ENCODE results near the gene PIK3CG. TPM values are rescaled to one million over a fixed set of nuclear protein-coding genes. Genes with fewer than 3 reads are reported as not detected.
"Not testable (repeated sequence)": the region's sequence is repeated elsewhere in the genome, so short reads cannot be mapped to it uniquely, and the experiment has no call there.

Gene PIK3CG
- total RNA-seq, 4 donors from 2014 or later, result 3.1 to 9.3 (median 7.2) TPM

- 79 to 82% methylated on average over 4 of the region's 4 CpGs for WGBS, 2 donors
- Histone ChIP-seq H3K4me1 (no peaks in the 10 kb centered on the region), H3K27me3 (no peaks in the 10 kb centered on the region), H3K9me3 (no peaks in the 10 kb centered on the region), H3K27ac (no peak overlapping the region), H3K36me3 (no peaks in the 10 kb centered on the region), H3K4me3 (no peak overlapping the region)
- TF ChIP-seq CTCF (IDR thresholded peaks at IDR 0.05), result no peak
- no peak for TF ChIP-seq EP300 (IDR thresholded peaks at IDR 0.05)
- TF ChIP-seq POLR2A (IDR thresholded peaks at IDR 0.05), result no peak
- DNase-seq (ENCODE audit: low spot score in 2 of 2), result no peak
Measured at GRCh38 chr7:106915873-106916272, 50.8 kb downstream of the PIK3CG start.

DNA sequence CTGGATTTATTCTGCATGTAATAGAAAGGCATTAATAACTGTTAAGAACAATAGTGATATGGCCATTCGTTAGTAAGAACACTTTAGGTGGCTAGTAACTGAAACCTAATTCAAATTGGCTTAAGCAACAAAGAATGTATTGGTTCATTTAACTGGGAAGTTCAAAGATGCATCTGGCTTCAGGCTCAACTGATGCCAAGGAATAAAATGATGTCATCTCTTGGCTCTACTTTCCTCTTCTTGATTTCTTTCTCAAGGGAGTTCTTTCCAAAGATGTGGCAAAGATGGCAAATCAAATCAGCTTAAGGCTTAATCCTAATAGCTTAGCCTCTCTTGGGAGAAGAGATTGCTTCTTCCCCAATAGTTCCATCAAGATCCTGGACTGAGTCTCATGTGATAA lies 51.6 kb downstream of the PIK3CG start:
- no peaks in the 10 kb centered on the region for H3K4me1 ChIP-seq
- H3K27ac ChIP-seq, result no peak overlapping the region
- DNase-seq (ENCODE audit: low spot score in 2 of 2), result no peak
- no peak for TF ChIP-seq CTCF (IDR thresholded peaks at IDR 0.05)
- no peak for TF ChIP-seq POLR2A (IDR thresholded peaks at IDR 0.05)
- TF ChIP-seq EP300 (IDR thresholded peaks at IDR 0.05), result no peak
- no peaks in the 10 kb centered on the region for H3K9me3 ChIP-seq
- H3K36me3 ChIP-seq, result no peaks in the 10 kb centered on the region
- H3K27me3 ChIP-seq, result no peaks in the 10 kb centered on the region
- no peak overlapping the region for H3K4me3 ChIP-seq
- WGBS, 2 donors, result 70 to 77% methylated on average over 1 of the region's 1 CpG

DNA sequence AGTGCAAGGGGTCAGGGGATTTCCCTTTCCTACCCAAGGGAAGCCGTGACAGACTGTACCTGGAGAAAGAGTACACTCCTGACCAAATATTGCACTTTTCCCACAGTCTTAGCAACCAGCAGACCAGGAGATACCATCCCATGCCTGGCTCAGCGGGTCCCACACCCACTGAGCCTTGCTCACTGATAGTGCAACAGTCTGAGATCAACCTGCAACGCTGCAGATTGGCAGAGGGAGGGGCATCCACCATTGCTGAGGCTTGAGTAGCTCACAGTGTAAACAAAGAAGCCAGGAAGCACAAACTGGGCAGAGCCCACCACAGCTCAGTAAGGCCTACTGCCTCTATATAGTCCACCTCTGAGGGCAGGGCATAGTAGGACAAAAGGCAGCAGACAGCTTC lies 53.9 kb downstream of the PIK3CG start:
- no peak overlapping the region for H3K4me3 ChIP-seq
- TF ChIP-seq EP300 (IDR thresholded peaks at IDR 0.05) (no peak), CTCF (IDR thresholded peaks at IDR 0.05) (no peak), POLR2A (IDR thresholded peaks at IDR 0.05) (no peak)
- no peaks in the 10 kb centered on the region for H3K36me3 ChIP-seq
- DNase-seq (ENCODE audit: low spot score in 2 of 2), result no peak
- H3K4me1 ChIP-seq, result no peaks in the 10 kb centered on the region
- no peak overlapping the region for H3K27ac ChIP-seq
- no peaks in the 10 kb centered on the region for H3K9me3 ChIP-seq
- H3K27me3 ChIP-seq, result no peaks in the 10 kb centered on the region
- 86 to 90% methylated on average over 3 of the region's 3 CpGs for WGBS, 2 donors

DNA sequence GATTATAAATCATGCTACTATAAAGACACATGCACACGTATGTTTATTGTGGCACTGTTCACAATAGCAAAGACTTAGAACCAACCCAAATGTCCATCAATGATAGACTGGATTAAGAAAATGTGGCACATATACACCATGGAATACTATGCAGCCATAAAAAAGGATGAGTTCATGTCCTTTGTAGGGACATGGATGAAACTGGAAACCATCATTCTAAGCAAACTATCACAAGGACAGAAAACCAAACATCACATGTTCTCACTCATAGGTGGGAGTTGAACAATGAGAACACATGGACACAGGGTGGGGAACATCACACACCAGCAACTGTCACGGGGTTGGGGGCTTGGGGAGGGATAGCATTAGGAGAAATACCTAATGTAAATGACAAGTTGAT lies 59.4 kb downstream of the PIK3CG start:
- not testable (repeated sequence) for H3K4me3 ChIP-seq; H3K27me3 ChIP-seq; H3K27ac ChIP-seq; H3K4me1 ChIP-seq; H3K36me3 ChIP-seq; H3K9me3 ChIP-seq; DNase-seq (ENCODE audit: low spot score in 2 of 2)
- WGBS, 2 donors, result 73 to 82% methylated on average over 2 of the region's 2 CpGs

DNA sequence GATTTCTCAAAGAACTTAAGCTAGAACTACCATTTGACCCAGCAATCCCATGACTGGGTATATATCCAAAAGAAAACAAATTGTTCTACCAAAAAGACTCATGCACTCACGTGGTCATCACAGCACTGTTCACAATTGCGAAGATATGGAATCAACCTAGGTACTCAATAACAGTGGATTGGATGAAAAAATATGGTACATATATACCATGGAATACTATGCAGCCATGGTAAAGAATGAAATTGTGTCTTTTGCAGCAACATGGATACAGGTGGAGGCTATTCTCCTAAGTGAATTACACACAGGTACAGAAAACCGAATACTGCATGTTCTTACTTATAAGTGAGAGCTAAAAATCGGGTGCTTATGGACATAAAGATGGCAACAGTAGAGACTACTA lies 61.8 kb downstream of the PIK3CG start:
- no peak for DNase-seq (ENCODE audit: low spot score in 2 of 2)
- no peaks in the 10 kb centered on the region for H3K4me1 ChIP-seq
- H3K4me3 ChIP-seq, result no peak overlapping the region
- H3K27ac ChIP-seq, result no peak overlapping the region
- WGBS, 2 donors, result 85 to 89% methylated on average over 4 of the region's 4 CpGs
- H3K9me3 ChIP-seq, result no peaks in the 10 kb centered on the region
- H3K36me3 ChIP-seq, result no peaks in the 10 kb centered on the region
- TF ChIP-seq EP300 (IDR thresholded peaks at IDR 0.05), result no peak
- no peak for TF ChIP-seq CTCF (IDR thresholded peaks at IDR 0.05)
- no peaks in the 10 kb centered on the region for H3K27me3 ChIP-seq

DNA sequence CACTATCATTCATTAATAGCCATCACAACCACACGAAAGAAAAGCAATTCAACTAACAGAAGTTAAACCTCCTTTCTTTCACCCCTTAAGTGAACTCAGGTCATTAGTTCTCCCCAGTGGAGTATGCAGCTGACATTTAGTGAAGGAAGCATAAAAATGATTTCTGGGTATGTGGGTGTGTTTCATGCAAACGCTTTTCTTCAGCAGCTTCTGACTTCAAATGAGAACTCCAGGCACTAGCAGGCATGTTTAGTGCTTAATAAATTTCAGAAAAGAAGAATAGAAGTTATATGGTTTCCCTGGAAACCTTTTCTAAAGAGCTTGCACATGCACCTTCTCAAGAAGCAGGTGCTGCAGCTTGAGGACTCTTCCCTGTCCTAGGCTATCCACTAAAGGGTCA lies 62.5 kb downstream of the PIK3CG start:
- Histone ChIP-seq H3K4me1 (no peaks in the 10 kb centered on the region), H3K9me3 (no peaks in the 10 kb centered on the region), H3K4me3 (no peak overlapping the region), H3K36me3 (no peaks in the 10 kb centered on the region), H3K27ac (no peak overlapping the region), H3K27me3 (no peaks in the 10 kb centered on the region)
- no peak for TF ChIP-seq CTCF (IDR thresholded peaks at IDR 0.05)
- DNase-seq (ENCODE audit: low spot score in 2 of 2), result no peak
- 22 to 42% methylated on average over 2 of the region's 2 CpGs for WGBS, 2 donors

DNA sequence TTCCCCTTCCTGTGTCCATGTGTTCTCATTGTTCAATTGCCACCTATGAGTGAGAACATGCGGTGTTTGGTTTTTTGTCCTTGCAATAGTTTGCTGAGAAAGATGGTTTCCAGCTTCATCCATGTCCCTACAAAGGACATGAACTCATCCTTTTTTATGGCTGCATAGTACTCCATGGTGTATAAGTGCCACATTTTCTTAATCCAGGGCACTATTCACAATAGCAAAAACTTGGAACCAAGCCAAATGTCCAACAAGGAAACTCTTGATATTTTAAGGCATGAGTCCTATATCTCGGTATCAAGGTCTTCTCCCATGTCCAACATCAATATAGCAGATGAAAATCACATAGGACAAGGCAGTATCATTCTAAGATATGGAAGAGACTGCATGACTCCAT lies 64.5 kb downstream of the PIK3CG start:
- H3K27me3 ChIP-seq; DNase-seq (ENCODE audit: low spot score in 2 of 2); H3K27ac ChIP-seq; H3K9me3 ChIP-seq; H3K4me1 ChIP-seq; H3K36me3 ChIP-seq; H3K4me3 ChIP-seq: not testable (repeated sequence)
- 57 to 67% methylated on average over 2 of the region's 2 CpGs for WGBS, 2 donors

Measured in tibial nerve (tissue), 4 donors.